Activated T-helper 1 cell treated with anti-CD3 and anti-CD28 coated beads, Interleukin-2, amount 50 U/mL, for 16 hours (primary cell): ENCODE data around the gene WDR62.
"Not testable (repeated sequence)": the region's sequence is repeated elsewhere in the genome, so short reads cannot be mapped to it uniquely, and the experiment has no call there.

Experiments used
- DNase-seq, 2 donors: peaks; one replicate each; pipeline ENCODE4 v3.0.0-alpha.2; 2020; ENCODE audit warnings: low read depth in 1 of 2, low spot score in 1 of 2

The WDR62 gene

GRCh38 chr19:36106991-36107390, 52.3 kb downstream of the WDR62 start:
- DNase-seq: no peak

GRCh38 chr19:36108684-36109083, 54.0 kb downstream of the WDR62 start:
- no peak for DNase-seq

- no peak for DNase-seq
Observed at GRCh38 chr19:36110487-36111199, 55.9 kb downstream of the WDR62 start, which contains the start of gene OVOL3. Gene OVOL3 (plus strand): TSS chr19:36111143. CDS start chr19:36111203, 60 bp downstream.

GRCh38 chr19:36111200-36111539, 56.5 kb downstream of the WDR62 start:
- DNase-seq: no peak

GRCh38 chr19:36112678-36113077, 58.0 kb downstream of the WDR62 start:
- DNase-seq: no peak

- no peak for DNase-seq
Observed at GRCh38 chr19:36113425-36113824, 58.7 kb downstream of the WDR62 start.

GRCh38 chr19:36113894-36114720, 59.4 kb downstream of the WDR62 start:
- DNase-seq: no peak

- DNase-seq: peak; percentile 98
Observed at GRCh38 chr19:36114721-36115452, 60.2 kb downstream of the WDR62 start, which contains the start of gene POLR2I. Gene POLR2I (minus strand): TSS chr19:36114875. CDS start chr19:36114856, 19 bp downstream.

GRCh38 chr19:36115453-36116343, 61.0 kb downstream of the WDR62 start, which contains the start of gene TBCB:
Gene TBCB (plus strand): TSS chr19:36115468. CDS start chr19:36115561, 93 bp downstream.
- DNase-seq: peak; percentile 82 to 83

- no peak for DNase-seq
Observed at GRCh38 chr19:36116344-36116637, 61.6 kb downstream of the WDR62 start.

- no peak for DNase-seq
Observed at GRCh38 chr19:36120092-36120983, 65.6 kb downstream of the WDR62 start.

GRCh38 chr19:36120984-36121358, 66.3 kb downstream of the WDR62 start:
- DNase-seq: no peak

- no peak for DNase-seq
Observed at GRCh38 chr19:36121486-36122124, 66.9 kb downstream of the WDR62 start.

- DNase-seq: no peak
Observed at GRCh38 chr19:36125557-36125956, 70.9 kb downstream of the WDR62 start.

- DNase-seq: no peak
Observed at GRCh38 chr19:36128392-36128736, 73.7 kb downstream of the WDR62 start.

- DNase-seq: not testable (repeated sequence)
Observed at GRCh38 chr19:36131221-36131620, 76.5 kb downstream of the WDR62 start.

GRCh38 chr19:36134867-36135266, 80.2 kb downstream of the WDR62 start:
- DNase-seq: not testable (repeated sequence)

GRCh38 chr19:36136964-36137686, 82.4 kb downstream of the WDR62 start:
- DNase-seq: no peak

GRCh38 chr19:36139120-36139472, 84.4 kb downstream of the WDR62 start:
- no peak for DNase-seq
